Heart left ventricle (tissue), 16 donors: ENCODE results near the gene LILRA5. TPM values are rescaled to one million over a fixed set of nuclear protein-coding genes. Genes with fewer than 3 reads are reported as not detected.

Experiments used
- ATAC-seq, 4 donors: fragments of 200-7000 bp; cut with Tn5 transposase; one replicate each; pipeline ENCODE4 v1.9.1; 2020 to 2022; ENCODE audit warnings: moderate library complexity in 4 of 4, mild to moderate bottlenecking in 3 of 4, moderate number of reproducible peaks in 1 of 4
- DNase-seq, 5 donors: peaks; one replicate each; pipeline ENCODE4 v3.0.0-alpha.2; 2020
- H3K27ac ChIP-seq, 12 donors: fragments of 200-600 bp; sonication (generic) in 4 of 12; one replicate each; pipeline versions ENCODE4 v1.5.0 to v1.8.0; 2016 to 2022; ENCODE audit warnings: mild to moderate bottlenecking in 2 of 12
- H3K27me3 ChIP-seq, 9 donors: fragments of 200-600 bp; sonication (generic) in 2 of 9; one replicate each; pipeline versions ENCODE4 v1.5.1 to v1.8.0; 2016 to 2022; ENCODE audit warnings: mild to moderate bottlenecking in 3 of 9
- H3K36me3 ChIP-seq, 9 donors: fragments of 200-600 bp; sonication (generic) in 2 of 9; one replicate each; pipeline versions ENCODE4 v1.5.0 to v1.8.0; 2018 to 2022; ENCODE audit warnings: mild to moderate bottlenecking in 2 of 9
- H3K4me1 ChIP-seq, 12 donors: fragments of 200-600 bp; sonication (generic) in 4 of 12; one replicate each; pipeline versions ENCODE4 v1.5.0 to v1.8.0; 2016 to 2022; ENCODE audit warnings: mild to moderate bottlenecking in 3 of 12
- H3K4me3 ChIP-seq, 12 donors: fragments of 200-600 bp; sonication (generic) in 4 of 12; one replicate each; pipeline versions ENCODE4 v1.5.0 to v1.8.0; 2017 to 2022; ENCODE audit warnings: mild to moderate bottlenecking in 9 of 12, moderate library complexity in 4 of 12
- H3K9me3 ChIP-seq, 12 donors: fragments of 200-600 bp; sonication (generic) in 4 of 12; one replicate each; pipeline versions ENCODE4 v1.5.0 to v1.8.0; 2016 to 2022; ENCODE audit warnings: mild to moderate bottlenecking in 1 of 12
- POLR2A ChIP-seq, 2 donors: fragments of 450-650 bp; IDR thresholded peaks; one replicate each; pipeline ENCODE4 v1.6.1; 2017; ENCODE audit warnings: antibody characterized with exemption in 2 of 2, mild to moderate bottlenecking in 2 of 2, moderate library complexity in 2 of 2
- WGBS, 4 donors: extraction: QIAGEN DNeasy Blood & Tissue Kit in 2 of 4; methylation state at CpG; one replicate each; pipeline versions ENCODE4 v1.1.5 to v1.1.7; 2013 to 2018; 5-methylcytosine and 5-hydroxymethylcytosine counted together
- intact Hi-C, 10 donors: fragments of 100-400 bp; cut with DNase I; formaldehyde crosslinking; loops; one replicate each; pipeline versions ENCODE4 v1.11.1 to v1.14.2; 2022
- polyA plus RNA-seq, 2 donors: library from polyadenylated mRNA; stranded (reverse); fragments of 200-250 nt; gene quantifications; one replicate each; pipeline ENCODE4 v1.2.3, GENCODE V29; 2013
- total RNA-seq, 9 donors: library from RNA; depleted of rRNA in 2 of 9; stranded (reverse); fragments of >200 nt in 2 of 9; fragmentation: NEBNext Ultra II Directional in 3 of 9; extraction: Animal tissue kit (Norgen Biotek cat#: 25700) in 3 of 9; gene quantifications; one replicate each; pipeline versions ENCODE4 v1.1.0 to v1.2.4, GENCODE V29; 2016 to 2023
- TF ChIP-seq, protein P1 (sequence below), 12 donors: fragments of 200-600 bp; sonication (generic) in 4 of 12; IDR thresholded peaks; one replicate each; pipeline versions ENCODE4 v1.5.0 to v1.8.0; 2018 to 2022; ENCODE audit warnings: antibody characterized with exemption in 12 of 12, mild to moderate bottlenecking in 5 of 12
- donor health status: ischemic (EF 13 %, LVEDD 7.1; RV severe dilation, severe dysfunction).
- donor health status: healthy with polysubstance abuse.
- donor health status: DM: no; HTN: yes; CAD: no.
- donor health status: DM: no; HTN: no; CAD: no.
- donor health status: ischemic (EF 25% LVEDD 6.9; RV normal size, moderate dysfunction).
- donor health status: ischemic (EF 25% LVEDD 5.7; RV mildly dilated, moderate dysfunction).
- donor health status: healthy.
- donor health status: DM: yes; HTN: yes; CAD: no.
- donor health status: ischemic (EF 35%, LVEDD 5.7; RV mildly dilated, moderate dysfunction).
- donor health status: nonischemic (EF 11% LVEDD 7.7; RV severe dilation, severe dysfunction).
- donor health status: DM: yes; HTN: yes; CAD: no.
- donor health status: PGD.
- donor health status: ischemic (EF 29% LVEDD 5.4; RV normal size, mild dysfunction).
- donor health status: nonischemic (EF 23%, LVEDD 6.1; RV moderate dilation, normal function).

The LILRA5 gene
- total and polyA plus RNA-seq, 11 donors, result 0.19 to 16.2 (median 1.5) TPM; not detected in 1

DNA sequence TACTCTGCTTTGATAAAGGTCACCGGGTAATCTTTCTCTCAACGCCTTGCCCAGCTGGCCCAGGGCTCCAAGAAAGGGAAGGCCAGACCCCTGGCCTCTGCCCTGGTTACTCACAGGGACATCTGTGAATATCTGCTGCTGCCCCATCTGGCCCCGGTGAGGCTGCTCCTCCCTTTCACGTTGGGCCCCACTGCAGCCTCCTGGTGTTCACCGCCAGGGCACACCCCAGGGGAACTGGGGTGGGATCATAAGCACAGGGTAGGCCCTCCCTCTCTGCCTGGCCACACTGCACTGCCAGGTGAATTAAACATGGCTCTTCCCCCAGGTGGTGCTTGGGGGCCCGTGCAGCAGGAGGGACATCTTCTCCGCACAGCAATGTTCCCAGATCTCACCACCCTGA lies 39.1 kb upstream of the LILRA5 start:
- no peak for TF ChIP-seq POLR2A (IDR thresholded peaks at IDR 0.05)
- TF ChIP-seq, protein P1, sequence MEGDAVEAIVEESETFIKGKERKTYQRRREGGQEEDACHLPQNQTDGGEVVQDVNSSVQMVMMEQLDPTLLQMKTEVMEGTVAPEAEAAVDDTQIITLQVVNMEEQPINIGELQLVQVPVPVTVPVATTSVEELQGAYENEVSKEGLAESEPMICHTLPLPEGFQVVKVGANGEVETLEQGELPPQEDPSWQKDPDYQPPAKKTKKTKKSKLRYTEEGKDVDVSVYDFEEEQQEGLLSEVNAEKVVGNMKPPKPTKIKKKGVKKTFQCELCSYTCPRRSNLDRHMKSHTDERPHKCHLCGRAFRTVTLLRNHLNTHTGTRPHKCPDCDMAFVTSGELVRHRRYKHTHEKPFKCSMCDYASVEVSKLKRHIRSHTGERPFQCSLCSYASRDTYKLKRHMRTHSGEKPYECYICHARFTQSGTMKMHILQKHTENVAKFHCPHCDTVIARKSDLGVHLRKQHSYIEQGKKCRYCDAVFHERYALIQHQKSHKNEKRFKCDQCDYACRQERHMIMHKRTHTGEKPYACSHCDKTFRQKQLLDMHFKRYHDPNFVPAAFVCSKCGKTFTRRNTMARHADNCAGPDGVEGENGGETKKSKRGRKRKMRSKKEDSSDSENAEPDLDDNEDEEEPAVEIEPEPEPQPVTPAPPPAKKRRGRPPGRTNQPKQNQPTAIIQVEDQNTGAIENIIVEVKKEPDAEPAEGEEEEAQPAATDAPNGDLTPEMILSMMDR (IDR thresholded peaks at IDR 0.05), result no peak
- H3K9me3 ChIP-seq, result no peaks in the 10 kb centered on the region
- H3K36me3 ChIP-seq, result peaks cover 0 to 31% (median 0%) of the 10 kb centered on the region in 9 donors
- no peak overlapping the region for H3K4me3 ChIP-seq
- H3K27me3 ChIP-seq, result peaks cover 0 to 9% (median 0%) of the 10 kb centered on the region in 9 donors
- H3K27ac ChIP-seq, result peak overlapping the region in 1 of 12 donors; percentile 6
- ATAC-seq (no peak), DNase-seq (no peak)
- WGBS, 4 donors, result 58 to 62% (median 59%) methylated on average over 6 to 7 of the region's 7 CpGs
- intact Hi-C loops, result no loop called here
- peaks cover 0 to 2% (median 0%) of the 10 kb centered on the region in 12 donors for H3K4me1 ChIP-seq

DNA sequence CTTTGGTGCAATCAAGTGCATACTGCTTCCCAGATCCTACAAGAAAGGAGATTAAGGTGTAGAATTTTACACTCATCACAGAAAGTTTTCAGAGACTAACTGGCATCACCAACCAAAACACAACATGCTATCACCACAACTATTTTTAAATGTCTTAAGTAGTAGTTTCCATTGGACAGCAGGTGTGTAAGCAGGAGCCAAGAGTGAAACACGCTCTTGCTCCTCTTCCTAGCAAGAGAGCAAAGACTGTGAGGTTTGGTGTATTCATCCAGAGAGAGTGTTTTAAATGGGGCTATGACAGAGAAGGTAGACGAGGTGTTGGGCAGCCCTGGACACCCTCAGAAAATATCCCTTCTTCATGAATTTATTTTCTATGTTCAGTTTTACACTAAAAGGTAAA lies 38.5 kb upstream of the LILRA5 start:
- Histone ChIP-seq H3K27ac (no peak overlapping the region), H3K9me3 (no peaks in the 10 kb centered on the region)

DNA sequence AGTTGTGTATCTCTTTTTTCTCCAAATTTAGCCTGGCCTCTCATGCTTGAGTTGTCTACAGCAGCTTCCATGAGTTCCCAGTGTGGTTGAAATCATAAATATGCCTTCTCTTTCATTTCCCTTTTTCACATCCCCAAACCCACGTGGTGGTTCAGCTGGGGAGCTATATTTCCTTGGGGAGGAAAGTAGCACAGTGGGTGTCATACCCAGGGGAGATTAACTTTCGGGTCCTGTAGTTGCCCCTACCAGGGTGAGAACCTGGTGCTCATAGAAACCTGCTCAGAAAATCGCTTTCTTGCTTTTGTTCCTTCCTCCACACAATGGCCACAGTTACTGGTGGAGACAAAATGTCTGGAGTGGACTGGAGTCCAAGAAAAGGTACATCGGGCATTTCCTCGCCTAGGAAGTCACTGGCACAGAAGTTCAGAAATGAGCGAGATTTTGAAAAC lies 33.0 kb upstream of the LILRA5 start:
- ATAC-seq (peak in 2 of 4 donors; percentile 31 to 34), DNase-seq (no peak)
- H3K4me1 ChIP-seq, result peaks cover 0 to 26% (median 0%) of the 10 kb centered on the region in 12 donors
- H3K9me3 ChIP-seq, result no peaks in the 10 kb centered on the region
- intact Hi-C loops, result no loop called here
- TF ChIP-seq, protein P1 (IDR thresholded peaks at IDR 0.05), result no peak
- TF ChIP-seq POLR2A (IDR thresholded peaks at IDR 0.05), result no peak
- no peak overlapping the region for H3K4me3 ChIP-seq
- H3K36me3 ChIP-seq, result no peaks in the 10 kb centered on the region
- peak overlapping the region in 1 of 12 donors; percentile 66 for H3K27ac ChIP-seq
- 70 to 75% (median 75%) methylated on average over 6 of the region's 6 CpGs for WGBS, 4 donors
- peaks cover 0 to 21% (median 0%) of the 10 kb centered on the region in 9 donors for H3K27me3 ChIP-seq

More for the DNA sequence above, 38.5 kb upstream of the LILRA5 start:
- intact Hi-C loops, result no loop called here
- WGBS, 4 donors, result 35 to 57% (median 39%) methylated on average over 2 of the region's 2 CpGs
- H3K36me3 ChIP-seq, result peaks cover 0 to 25% (median 0%) of the 10 kb centered on the region in 9 donors
- TF ChIP-seq POLR2A (IDR thresholded peaks at IDR 0.05), result no peak
- TF ChIP-seq, protein P1 (IDR thresholded peaks at IDR 0.05), result no peak
- H3K27me3 ChIP-seq, result peaks cover 0 to 13% (median 0%) of the 10 kb centered on the region in 9 donors
- peaks cover 0 to 8% (median 0%) of the 10 kb centered on the region in 12 donors for H3K4me1 ChIP-seq
- ATAC-seq (no peak), DNase-seq (no peak)
- H3K4me3 ChIP-seq, result no peak overlapping the region

DNA sequence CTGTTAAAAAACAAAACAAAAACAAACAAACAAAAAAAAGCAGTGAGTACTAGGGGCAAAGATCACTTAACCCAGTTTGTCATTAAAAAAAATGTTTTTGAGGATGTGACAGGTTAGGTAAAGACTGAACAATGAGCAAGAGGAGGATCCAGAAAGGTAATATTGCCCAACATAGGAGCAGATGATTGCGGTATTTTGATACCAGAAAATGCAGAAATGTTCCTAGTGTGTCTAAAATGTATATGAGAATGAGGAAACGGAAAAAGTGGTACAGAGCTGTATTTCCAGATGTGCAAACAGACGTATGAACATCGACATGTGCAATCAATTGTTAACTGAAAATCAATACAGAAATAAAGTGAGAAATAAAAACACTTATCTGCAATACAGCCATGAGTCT lies 30.9 kb upstream of the LILRA5 start:
- no peaks in the 10 kb centered on the region for H3K36me3 ChIP-seq
- intact Hi-C loops, result no loop called here
- no peak for ATAC-seq

More for the DNA sequence above, 30.9 kb upstream of the LILRA5 start:
- no peak overlapping the region for H3K4me3 ChIP-seq
- H3K27me3 ChIP-seq, result peaks cover 0 to 21% (median 0%) of the 10 kb centered on the region in 9 donors
- H3K4me1 ChIP-seq, result peaks cover 0 to 43% (median 0%) of the 10 kb centered on the region in 12 donors
- TF ChIP-seq POLR2A (IDR thresholded peaks at IDR 0.05), result no peak
- TF ChIP-seq, protein P1 (IDR thresholded peaks at IDR 0.05), result no peak
- H3K27ac ChIP-seq, result no peak overlapping the region
- WGBS, 4 donors, result 73 to 82% (median 74%) methylated on average over 4 of the region's 4 CpGs
- no peaks in the 10 kb centered on the region for H3K9me3 ChIP-seq
- DNase-seq, result no peak
